Mucosa of rectum (tissue), 2 donors: ENCODE measurements around the gene ZBTB7C.

Experiments
- H3K27ac ChIP-seq, 2 donors: one replicate each; pipeline ENCODE4 v1.7.0; 2013; ENCODE audit warnings: inconsistent platforms in 2 of 2, low read depth in 2 of 2, low read length in 2 of 2
- H3K27me3 ChIP-seq, 2 donors: one replicate each; pipeline ENCODE4 v1.7.0; 2013; ENCODE audit warnings: low read length in 2 of 2; ENCODE audit not compliant: control insufficient read depth in 2 of 2, insufficient read depth in 2 of 2
- H3K36me3 ChIP-seq, 2 donors: one replicate each; pipeline ENCODE4 v1.7.0; 2013; ENCODE audit warnings: low read length in 2 of 2; ENCODE audit not compliant: control insufficient read depth in 2 of 2, insufficient read depth in 2 of 2
- H3K4me1 ChIP-seq, 2 donors: one replicate each; pipeline ENCODE4 v1.7.0; 2013; ENCODE audit warnings: low read length in 2 of 2, mild to moderate bottlenecking in 1 of 2; ENCODE audit not compliant: control insufficient read depth in 2 of 2, insufficient read depth in 2 of 2
- H3K4me3 ChIP-seq, 2 donors: one replicate each; pipeline ENCODE4 v1.7.0; 2013; ENCODE audit warnings: low read length in 2 of 2
- H3K9ac ChIP-seq, 2 donors: one replicate each; pipeline ENCODE4 v1.7.0; 2013; ENCODE audit warnings: low read length in 2 of 2, low read depth in 1 of 2, mild to moderate bottlenecking in 1 of 2
- H3K9me3 ChIP-seq, 2 donors: one replicate each; pipeline ENCODE4 v1.7.0; 2013; ENCODE audit warnings: low read length in 2 of 2; ENCODE audit not compliant: control insufficient read depth in 2 of 2
- donor health status: healthy.
- donor health status: Normal muscosa, but diverticular disease.

Gene ZBTB7C

DNA sequence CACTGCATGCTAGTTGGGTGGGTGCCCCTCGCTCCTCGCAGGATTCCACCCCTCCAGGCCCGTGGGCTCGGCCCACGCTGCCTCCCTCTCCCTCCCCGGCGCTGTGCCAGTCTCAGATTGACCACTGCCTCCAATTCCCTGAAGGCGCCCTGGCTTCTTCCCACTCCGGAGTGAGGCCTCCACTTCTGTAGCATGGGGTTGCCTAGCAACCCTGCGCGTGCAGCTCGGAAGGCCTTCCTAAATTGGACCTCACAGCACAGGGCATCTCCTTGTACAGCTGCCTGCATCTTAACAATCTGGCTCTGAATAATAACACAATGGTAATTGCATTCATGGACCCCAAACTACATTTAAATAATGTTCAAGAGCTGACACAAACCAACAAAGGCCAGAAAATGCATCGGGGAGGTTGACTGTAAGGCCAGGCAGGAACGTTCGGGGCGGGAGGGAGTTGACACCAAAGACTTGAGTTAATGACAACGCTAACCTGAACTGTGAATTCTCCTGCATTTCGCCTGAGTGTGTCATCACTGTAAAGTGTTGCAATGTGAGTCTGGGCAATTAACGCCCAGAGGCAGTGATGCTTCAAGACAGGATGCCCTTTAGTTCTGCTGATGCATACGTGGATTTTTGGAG is 222.9 kb downstream of the ZBTB7C start:
- Histone ChIP-seq H3K27me3 (no peaks in the 10 kb centered on the region), H3K9ac (no peak overlapping the region), H3K36me3 (no peaks in the 10 kb centered on the region), H3K27ac (no peak overlapping the region), H3K4me3 (no peak overlapping the region), H3K4me1 (no peaks in the 10 kb centered on the region), H3K9me3 (no peaks in the 10 kb centered on the region)

DNA sequence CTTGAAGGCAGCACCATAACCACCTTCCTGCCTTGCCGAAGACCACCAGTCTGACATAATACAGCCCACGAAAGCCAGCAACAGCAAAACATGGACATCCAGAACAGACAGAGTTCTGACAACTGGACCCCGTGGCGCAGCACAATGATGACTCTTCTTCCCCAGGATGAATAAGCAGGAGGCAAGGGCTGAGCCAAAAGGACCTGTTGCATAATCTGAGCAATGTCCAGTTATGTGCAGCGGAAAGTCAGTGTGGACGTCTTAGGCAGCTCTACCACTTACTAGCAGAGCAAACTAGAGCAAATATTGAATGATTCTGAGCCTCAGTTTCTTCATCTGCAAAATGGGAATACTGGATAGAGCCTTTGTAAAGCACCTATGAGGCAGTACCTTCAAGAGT is 225.1 kb downstream of the ZBTB7C start:
- Histone ChIP-seq H3K9me3 (no peaks in the 10 kb centered on the region), H3K4me1 (no peaks in the 10 kb centered on the region), H3K36me3 (no peaks in the 10 kb centered on the region), H3K4me3 (no peak overlapping the region), H3K27me3 (no peaks in the 10 kb centered on the region), H3K9ac (no peak overlapping the region), H3K27ac (no peak overlapping the region)

DNA sequence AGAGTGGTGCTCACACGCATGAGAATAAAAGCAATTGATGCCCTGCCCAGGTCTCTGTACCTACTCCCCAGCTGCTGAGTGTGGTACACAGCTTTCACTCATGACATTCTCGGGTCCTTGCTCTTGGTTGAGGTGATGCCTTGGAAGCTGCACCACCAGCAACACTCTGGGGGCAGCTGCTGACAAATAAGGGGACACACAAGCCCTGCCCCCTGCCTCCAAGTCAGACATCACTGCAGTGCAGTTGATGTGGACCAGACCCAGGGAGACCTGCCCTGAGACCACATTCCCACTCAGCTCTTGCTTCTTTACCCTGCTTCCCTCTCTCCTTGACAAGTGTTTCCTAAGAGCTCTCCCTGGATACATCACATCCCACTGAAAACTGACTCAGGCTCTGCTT is 225.6 kb downstream of the ZBTB7C start:
- Histone ChIP-seq H3K27ac (no peak overlapping the region), H3K9ac (no peak overlapping the region), H3K27me3 (no peaks in the 10 kb centered on the region), H3K4me1 (no peaks in the 10 kb centered on the region), H3K4me3 (no peak overlapping the region), H3K9me3 (no peaks in the 10 kb centered on the region), H3K36me3 (no peaks in the 10 kb centered on the region)

DNA sequence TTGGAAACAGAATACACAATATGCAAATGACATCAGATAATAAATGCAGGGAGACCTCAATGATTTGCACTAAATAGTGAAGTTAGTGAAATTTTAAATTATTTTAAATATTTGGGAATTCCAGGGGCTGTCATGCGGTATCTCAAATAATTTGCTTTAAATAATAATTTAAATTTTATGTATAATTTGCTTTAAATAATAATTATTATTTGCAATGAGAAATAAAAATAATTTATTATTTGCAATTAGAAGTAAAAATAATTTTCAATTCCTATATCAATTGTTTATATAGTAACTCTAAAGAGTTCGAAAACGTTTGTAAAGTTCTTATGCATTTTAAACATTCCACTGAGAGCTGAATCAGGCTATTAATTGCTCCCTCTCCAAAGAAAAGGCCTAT is 226.4 kb downstream of the ZBTB7C start:
- H3K4me1 ChIP-seq: no peaks in the 10 kb centered on the region
- no peak overlapping the region for H3K4me3 ChIP-seq
- no peak overlapping the region for H3K27ac ChIP-seq
- H3K9ac ChIP-seq: no peak overlapping the region
- no peaks in the 10 kb centered on the region for H3K9me3 ChIP-seq
- no peaks in the 10 kb centered on the region for H3K36me3 ChIP-seq
- no peaks in the 10 kb centered on the region for H3K27me3 ChIP-seq

DNA sequence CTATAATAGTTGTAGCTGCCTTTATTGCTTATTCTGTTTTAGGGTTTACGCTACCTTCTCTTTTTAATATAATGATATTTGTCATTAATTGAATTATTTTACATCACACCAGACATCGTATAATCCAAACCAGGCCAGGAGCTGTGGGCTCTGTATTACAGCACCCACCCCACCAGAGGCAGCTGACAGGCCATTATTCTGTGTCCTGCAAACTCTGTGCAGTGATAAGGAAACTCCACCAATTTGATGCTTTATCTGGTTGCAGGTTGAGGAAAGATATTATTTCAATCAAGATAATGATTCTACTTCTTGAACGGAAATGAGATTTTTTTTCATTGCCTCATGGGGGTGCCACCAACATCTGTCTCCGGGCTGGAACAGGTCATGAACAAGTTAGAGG is 227.3 kb downstream of the ZBTB7C start:
- no peaks in the 10 kb centered on the region for H3K9me3 ChIP-seq
- no peaks in the 10 kb centered on the region for H3K4me1 ChIP-seq
- H3K9ac ChIP-seq: no peak overlapping the region
- H3K4me3 ChIP-seq: no peak overlapping the region
- H3K27ac ChIP-seq: no peak overlapping the region
- no peaks in the 10 kb centered on the region for H3K36me3 ChIP-seq
- H3K27me3 ChIP-seq: no peaks in the 10 kb centered on the region

DNA sequence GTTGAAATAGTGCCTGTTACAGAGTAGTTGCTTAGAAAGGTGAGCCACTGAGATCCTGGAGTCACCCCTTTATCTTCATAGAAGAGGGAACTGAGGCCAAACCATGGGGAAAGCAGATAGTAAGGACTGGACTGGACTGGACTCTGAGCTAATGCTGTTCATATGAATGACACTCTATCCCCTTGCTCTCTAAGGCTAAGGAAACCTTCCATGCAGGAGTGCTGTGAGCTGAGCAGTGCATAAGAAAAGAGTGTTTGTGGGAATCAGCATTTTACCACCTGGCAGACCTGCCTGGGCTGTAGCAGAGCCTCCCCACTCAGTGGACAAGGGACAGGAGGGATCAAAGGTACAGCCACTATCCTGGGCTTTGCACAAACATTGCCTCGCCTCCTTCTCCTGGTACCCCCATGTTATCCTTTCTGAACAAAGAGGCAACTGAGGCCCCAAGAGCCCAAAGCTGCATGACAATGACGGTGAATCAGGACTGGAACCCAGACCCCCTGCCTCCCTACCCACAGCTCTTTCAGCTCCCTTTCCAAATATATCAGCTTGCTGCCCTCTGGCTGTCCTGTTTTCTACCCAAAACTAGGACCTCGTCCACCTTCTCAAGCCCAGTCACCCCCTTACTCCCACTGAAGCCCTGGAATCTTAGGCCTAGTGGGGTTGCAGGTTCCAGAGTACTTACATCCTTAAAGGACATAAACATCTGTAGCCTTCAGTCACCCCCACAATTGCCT is 227.9 kb downstream of the ZBTB7C start:
- H3K9me3 ChIP-seq: no peaks in the 10 kb centered on the region
- no peak overlapping the region for H3K4me3 ChIP-seq
- no peaks in the 10 kb centered on the region for H3K27me3 ChIP-seq
- H3K4me1 ChIP-seq: no peaks in the 10 kb centered on the region
- H3K9ac ChIP-seq: no peak overlapping the region
- H3K27ac ChIP-seq: no peak overlapping the region
- no peaks in the 10 kb centered on the region for H3K36me3 ChIP-seq

- Histone ChIP-seq H3K9me3 (no peaks in the 10 kb centered on the region), H3K4me3 (no peak overlapping the region), H3K27me3 (no peaks in the 10 kb centered on the region), H3K4me1 (no peaks in the 10 kb centered on the region), H3K36me3 (no peaks in the 10 kb centered on the region), H3K9ac (no peak overlapping the region), H3K27ac (no peak overlapping the region)
Observed at GRCh38 chr18:48179666-48180065, 229.5 kb downstream of the ZBTB7C start.

GRCh38 chr18:48179001-48179400 is 230.2 kb downstream of the ZBTB7C start:
- Histone ChIP-seq H3K36me3 (no peaks in the 10 kb centered on the region), H3K9me3 (no peaks in the 10 kb centered on the region)

GRCh38 chr18:48176909-48177308 is 232.3 kb downstream of the ZBTB7C start:
- Histone ChIP-seq H3K9me3 (no peaks in the 10 kb centered on the region), H3K9ac (no peak overlapping the region), H3K4me3 (no peak overlapping the region), H3K27me3 (no peaks in the 10 kb centered on the region), H3K4me1 (peaks cover 3 to 5% of the 10 kb centered on the region in 2 donors), H3K27ac (no peak overlapping the region), H3K36me3 (no peaks in the 10 kb centered on the region)

More at GRCh38 chr18:48179001-48179400, 230.2 kb downstream of the ZBTB7C start:
- H3K27me3 ChIP-seq: no peaks in the 10 kb centered on the region
- H3K27ac ChIP-seq: no peak overlapping the region
- H3K4me1 ChIP-seq: no peaks in the 10 kb centered on the region
- H3K4me3 ChIP-seq: no peak overlapping the region
- H3K9ac ChIP-seq: no peak overlapping the region

- H3K27me3 ChIP-seq: no peaks in the 10 kb centered on the region
- H3K4me3 ChIP-seq: no peak overlapping the region
- H3K9ac ChIP-seq: no peak overlapping the region
Observed at GRCh38 chr18:48173557-48173956, 235.6 kb downstream of the ZBTB7C start.

More at GRCh38 chr18:48173557-48173956, 235.6 kb downstream of the ZBTB7C start:
- H3K4me1 ChIP-seq: peaks cover 8 to 10% of the 10 kb centered on the region in 2 donors
- H3K36me3 ChIP-seq: no peaks in the 10 kb centered on the region
- H3K9me3 ChIP-seq: no peaks in the 10 kb centered on the region
- H3K27ac ChIP-seq: no peak overlapping the region
